HEK293 (cell line): ENCODE results near the gene MRPS6.

ENCODE experiments used
- CTCF ChIA-PET: fragments of 350-600 bp; formaldehyde crosslinking; extraction: SDS; loops from one replicate; lab custom pipeline; 2021; ENCODE audit warnings: antibody characterized with exemption; lab: Yijun Ruan, JAX
- POLR2A ChIA-PET: fragments of 300-600 bp; formaldehyde crosslinking; extraction: SDS; loops from one replicate; lab custom pipeline; 2020; ENCODE audit warnings: antibody characterized with exemption, inconsistent platforms; lab: Yijun Ruan, JAX
- H3K27ac ChIP-seq: fragments of 200-500 bp; sonication (Bioruptor generic); 2 replicates; pipeline ENCODE4 v1.5.1; 2014; ENCODE audit warnings: low read depth, low read length, control low read depth, inconsistent platforms; ENCODE audit errors: extremely low read depth
- H3K36me3 ChIP-seq, 2 experiments: fragments of 200-500 bp in 1 of 2; sonication (Bioruptor generic) in 1 of 2; 1 replicate in 1 of 2; 2 replicates in 1 of 2; pipeline ENCODE4 v1.5.1; 2014 to 2017; ENCODE audit warnings: inconsistent platforms in 2 of 2, low read length in 2 of 2; ENCODE audit not compliant: control insufficient read depth in 2 of 2, insufficient read depth in 1 of 2
- H3K4me1 ChIP-seq: fragments of 200-500 bp; sonication (Bioruptor generic); 2 replicates; pipeline ENCODE4 v1.5.1; 2014; ENCODE audit warnings: mild to moderate bottlenecking, low read length, inconsistent platforms; ENCODE audit not compliant: control insufficient read depth, insufficient read depth
- H3K4me3 ChIP-seq: 2 replicates; pipeline ENCODE4 v1.5.1; 2011; ENCODE audit warnings: low read depth, mild to moderate bottlenecking, control low read depth, low read length, moderate library complexity
- H3K9me3 ChIP-seq: fragments of 200-500 bp; sonication (Bioruptor generic); 2 replicates; pipeline ENCODE4 v1.5.1; 2014; ENCODE audit warnings: low read depth, low read length, inconsistent platforms; ENCODE audit not compliant: control insufficient read depth, insufficient read depth
- GLI2 ChIP-seq: fragments of 450-650 bp; formaldehyde crosslinking; IDR thresholded peaks from 2 replicates; pipeline ENCODE4; 2017; ENCODE audit warnings: missing biosample characterization, missing genetic modification characterization, low read depth, borderline replicate concordance
- OSR2 ChIP-seq: fragments of 450-650 bp; formaldehyde crosslinking; IDR thresholded peaks from 2 replicates; pipeline ENCODE4 v1.5.1; 2016; ENCODE audit warnings: missing biosample characterization, missing genetic modification characterization
- SETDB1 ChIP-seq: IDR thresholded peaks from one replicate; pipeline ENCODE4 v1.6.1; 2017; ENCODE audit warnings: mild to moderate bottlenecking, low read length, moderate library complexity, mixed read lengths; ENCODE audit not compliant: insufficient read length
- SP3 ChIP-seq: fragments of 450-650 bp; formaldehyde crosslinking; IDR thresholded peaks from 2 replicates; pipeline ENCODE4 v1.5.1; 2016; ENCODE audit warnings: missing biosample characterization, missing genetic modification characterization
- ZBTB21 ChIP-seq: fragments of 450-650 bp; formaldehyde crosslinking; IDR thresholded peaks from 2 replicates; pipeline ENCODE4 v1.5.1; 2017; ENCODE audit warnings: missing biosample characterization, missing genetic modification characterization
- ZFP3 ChIP-seq: fragments of 450-650 bp; formaldehyde crosslinking; IDR thresholded peaks from 2 replicates; pipeline ENCODE4 v1.5.1; 2016; ENCODE audit warnings: low read depth, missing biosample characterization, missing genetic modification characterization
- ZNF280D ChIP-seq: fragments of 450-650 bp; formaldehyde crosslinking; IDR thresholded peaks from 2 replicates; pipeline ENCODE4 v1.5.1; 2016; ENCODE audit warnings: missing biosample characterization, missing genetic modification characterization
- ZNF350 ChIP-seq: fragments of 450-650 bp; formaldehyde crosslinking; IDR thresholded peaks from 2 replicates; pipeline ENCODE4 v1.5.0; 2017; ENCODE audit warnings: missing biosample characterization, mild to moderate bottlenecking, missing genetic modification characterization
- ZNF416 ChIP-seq: fragments of 450-650 bp; formaldehyde crosslinking; IDR thresholded peaks from 2 replicates; pipeline ENCODE4 v1.5.1; 2016; ENCODE audit warnings: missing biosample characterization, missing genetic modification characterization
- ZNF488 ChIP-seq: fragments of 450-650 bp; formaldehyde crosslinking; IDR thresholded peaks from 2 replicates; pipeline ENCODE4 v1.5.1; 2016; ENCODE audit warnings: missing biosample characterization, missing genetic modification characterization
- ZNF501 ChIP-seq: fragments of 450-650 bp; formaldehyde crosslinking; IDR thresholded peaks from 2 replicates; pipeline ENCODE4 v1.5.1; 2016; ENCODE audit warnings: missing biosample characterization, missing genetic modification characterization
- ZNF510 ChIP-seq: fragments of 450-650 bp; formaldehyde crosslinking; IDR thresholded peaks from 2 replicates; pipeline ENCODE4 v1.5.1; 2018; ENCODE audit warnings: mild to moderate bottlenecking, missing genetic modification characterization, missing biosample characterization; ENCODE audit not compliant: insufficient replicate concordance
- ZNF530 ChIP-seq: fragments of 450-650 bp; formaldehyde crosslinking; IDR thresholded peaks from 2 replicates; pipeline ENCODE4 v1.5.1; 2016; ENCODE audit warnings: low read depth, missing biosample characterization, missing genetic modification characterization
- ZNF776 ChIP-seq: fragments of 450-650 bp; formaldehyde crosslinking; IDR thresholded peaks from 2 replicates; pipeline ENCODE4 v1.5.0; 2017; ENCODE audit warnings: missing biosample characterization, missing genetic modification characterization, borderline replicate concordance
- ZNF792 ChIP-seq: fragments of 450-650 bp; formaldehyde crosslinking; IDR thresholded peaks from 2 replicates; pipeline ENCODE4 v1.5.1; 2016; ENCODE audit warnings: missing biosample characterization, missing genetic modification characterization
- TF ChIP-seq, protein P1 (sequence below): fragments of 450-650 bp; formaldehyde crosslinking; IDR thresholded peaks from 2 replicates; pipeline ENCODE4 v1.5.1; 2016; ENCODE audit warnings: missing biosample characterization, missing genetic modification characterization
- TF ChIP-seq, protein P2 (sequence below): fragments of 450-650 bp; formaldehyde crosslinking; IDR thresholded peaks from 2 replicates; pipeline ENCODE4 v1.5.1; 2016; ENCODE audit warnings: missing biosample characterization, missing genetic modification characterization, low read depth
- TF ChIP-seq, protein P3 (sequence below): fragments of 450-650 bp; formaldehyde crosslinking; IDR thresholded peaks from 2 replicates; pipeline ENCODE4 v1.5.1; 2016; ENCODE audit warnings: missing biosample characterization, missing genetic modification characterization

Gene MRPS6

GRCh38 chr21:34065027-34065426 is 8.4 kb upstream of the MRPS6 start:
- TF ChIP-seq ZNF416 (tag by site-specific recombination) (no peak), ZNF510 (no peak), ZNF776 (tag by site-specific recombination) (no peak), ZNF501 (tag by site-specific recombination) (no peak), ZNF530 (tag by site-specific recombination) (no peak), OSR2 (tag by site-specific recombination) (no peak), ZFP3 (tag by site-specific recombination) (no peak), SP3 (tag by site-specific recombination) (no peak), ZNF280D (tag by site-specific recombination) (no peak), ZNF488 (tag by site-specific recombination) (no peak), SETDB1 (no peak), GLI2 (tag by site-specific recombination) (no peak), ZNF350 (no peak), ZBTB21 (tag by site-specific recombination) (no peak), ZNF792 (no peak)
- TF ChIP-seq, protein P1, sequence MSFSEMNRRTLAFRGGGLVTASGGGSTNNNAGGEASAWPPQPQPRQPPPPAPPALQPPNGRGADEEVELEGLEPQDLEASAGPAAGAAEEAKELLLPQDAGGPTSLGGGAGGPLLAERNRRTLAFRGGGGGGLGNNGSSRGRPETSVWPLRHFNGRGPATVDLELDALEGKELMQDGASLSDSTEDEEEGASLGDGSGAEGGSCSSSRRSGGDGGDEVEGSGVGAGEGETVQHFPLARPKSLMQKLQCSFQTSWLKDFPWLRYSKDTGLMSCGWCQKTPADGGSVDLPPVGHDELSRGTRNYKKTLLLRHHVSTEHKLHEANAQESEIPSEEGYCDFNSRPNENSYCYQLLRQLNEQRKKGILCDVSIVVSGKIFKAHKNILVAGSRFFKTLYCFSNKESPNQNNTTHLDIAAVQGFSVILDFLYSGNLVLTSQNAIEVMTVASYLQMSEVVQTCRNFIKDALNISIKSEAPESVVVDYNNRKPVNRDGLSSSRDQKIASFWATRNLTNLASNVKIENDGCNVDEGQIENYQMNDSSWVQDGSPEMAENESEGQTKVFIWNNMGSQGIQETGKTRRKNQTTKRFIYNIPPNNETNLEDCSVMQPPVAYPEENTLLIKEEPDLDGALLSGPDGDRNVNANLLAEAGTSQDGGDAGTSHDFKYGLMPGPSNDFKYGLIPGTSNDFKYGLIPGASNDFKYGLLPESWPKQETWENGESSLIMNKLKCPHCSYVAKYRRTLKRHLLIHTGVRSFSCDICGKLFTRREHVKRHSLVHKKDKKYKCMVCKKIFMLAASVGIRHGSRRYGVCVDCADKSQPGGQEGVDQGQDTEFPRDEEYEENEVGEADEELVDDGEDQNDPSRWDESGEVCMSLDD (tag by site-specific recombination), result no peak
- TF ChIP-seq, protein P2, sequence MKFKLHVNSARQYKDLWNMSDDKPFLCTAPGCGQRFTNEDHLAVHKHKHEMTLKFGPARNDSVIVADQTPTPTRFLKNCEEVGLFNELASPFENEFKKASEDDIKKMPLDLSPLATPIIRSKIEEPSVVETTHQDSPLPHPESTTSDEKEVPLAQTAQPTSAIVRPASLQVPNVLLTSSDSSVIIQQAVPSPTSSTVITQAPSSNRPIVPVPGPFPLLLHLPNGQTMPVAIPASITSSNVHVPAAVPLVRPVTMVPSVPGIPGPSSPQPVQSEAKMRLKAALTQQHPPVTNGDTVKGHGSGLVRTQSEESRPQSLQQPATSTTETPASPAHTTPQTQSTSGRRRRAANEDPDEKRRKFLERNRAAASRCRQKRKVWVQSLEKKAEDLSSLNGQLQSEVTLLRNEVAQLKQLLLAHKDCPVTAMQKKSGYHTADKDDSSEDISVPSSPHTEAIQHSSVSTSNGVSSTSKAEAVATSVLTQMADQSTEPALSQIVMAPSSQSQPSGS (tag by site-specific recombination), result no peak
- TF ChIP-seq, protein P3, sequence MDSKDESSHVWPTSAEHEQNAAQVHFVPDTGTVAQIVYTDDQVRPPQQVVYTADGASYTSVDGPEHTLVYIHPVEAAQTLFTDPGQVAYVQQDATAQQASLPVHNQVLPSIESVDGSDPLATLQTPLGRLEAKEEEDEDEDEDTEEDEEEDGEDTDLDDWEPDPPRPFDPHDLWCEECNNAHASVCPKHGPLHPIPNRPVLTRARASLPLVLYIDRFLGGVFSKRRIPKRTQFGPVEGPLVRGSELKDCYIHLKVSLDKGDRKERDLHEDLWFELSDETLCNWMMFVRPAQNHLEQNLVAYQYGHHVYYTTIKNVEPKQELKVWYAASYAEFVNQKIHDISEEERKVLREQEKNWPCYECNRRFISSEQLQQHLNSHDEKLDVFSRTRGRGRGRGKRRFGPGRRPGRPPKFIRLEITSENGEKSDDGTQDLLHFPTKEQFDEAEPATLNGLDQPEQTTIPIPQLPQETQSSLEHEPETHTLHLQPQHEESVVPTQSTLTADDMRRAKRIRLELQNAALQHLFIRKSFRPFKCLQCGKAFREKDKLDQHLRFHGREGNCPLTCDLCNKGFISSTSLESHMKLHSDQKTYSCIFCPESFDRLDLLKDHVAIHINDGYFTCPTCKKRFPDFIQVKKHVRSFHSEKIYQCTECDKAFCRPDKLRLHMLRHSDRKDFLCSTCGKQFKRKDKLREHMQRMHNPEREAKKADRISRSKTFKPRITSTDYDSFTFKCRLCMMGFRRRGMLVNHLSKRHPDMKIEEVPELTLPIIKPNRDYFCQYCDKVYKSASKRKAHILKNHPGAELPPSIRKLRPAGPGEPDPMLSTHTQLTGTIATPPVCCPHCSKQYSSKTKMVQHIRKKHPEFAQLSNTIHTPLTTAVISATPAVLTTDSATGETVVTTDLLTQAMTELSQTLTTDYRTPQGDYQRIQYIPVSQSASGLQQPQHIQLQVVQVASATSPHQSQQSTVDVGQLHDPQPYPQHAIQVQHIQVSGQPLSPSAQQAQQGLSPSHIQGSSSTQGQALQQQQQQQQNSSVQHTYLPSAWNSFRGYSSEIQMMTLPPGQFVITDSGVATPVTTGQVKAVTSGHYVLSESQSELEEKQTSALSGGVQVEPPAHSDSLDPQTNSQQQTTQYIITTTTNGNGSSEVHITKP (tag by site-specific recombination), result no peak
- ChIA-PET CTCF (interaction anchor here (0.7 to 1.4 kb wide), 3 partner anchors 120 to 281 kb away, joined by 3 to 9 read pairs (median 3); no protein-coding TSS in a partner anchor), POLR2A (no interaction called here)
- H3K4me3 ChIP-seq, result no peak overlapping the region
- no peak overlapping the region for H3K27ac ChIP-seq
- H3K36me3 ChIP-seq, result no peaks in the 10 kb centered on the region
- no peaks in the 10 kb centered on the region for H3K4me1 ChIP-seq
- H3K9me3 ChIP-seq, result no peaks in the 10 kb centered on the region
